Spleen (tissue), 11 donors: Measurements from ENCODE around the gene PBX1. TPM values are rescaled to one million over a fixed set of nuclear protein-coding genes. Genes with fewer than 3 reads are reported as not detected.

ENCODE experiments used
- DNase-seq: peaks from one replicate; pipeline ENCODE4 v3.0.0-alpha.2; 2020
- H3K27ac ChIP-seq, 8 donors: fragments of 200-600 bp; sonication (generic) in 7 of 8; 1 replicate in 4 of 8; 2 replicates in 4 of 8; pipeline versions ENCODE4 v1.5.0 to v1.8.0; 2016 to 2021; ENCODE audit warnings: inconsistent platforms in 4 of 8, mild to moderate bottlenecking in 4 of 8, moderate library complexity in 1 of 8
- H3K27me3 ChIP-seq, 7 donors: fragments of 200-600 bp; sonication (generic) in 6 of 7; replicated peaks in 1 of 7; 1 replicate in 4 of 7; 2 replicates in 3 of 7; pipeline versions ENCODE4 v1.5.0 to v1.8.0; 2016 to 2021; ENCODE audit warnings: inconsistent platforms in 3 of 7, mild to moderate bottlenecking in 1 of 7
- H3K36me3 ChIP-seq, 6 donors: fragments of 200-600 bp; sonication (generic) in 5 of 6; 1 replicate in 4 of 6; 2 replicates in 2 of 6; pipeline versions ENCODE4 v1.5.0 to v1.8.0; 2016 to 2021; ENCODE audit warnings: inconsistent platforms in 2 of 6
- H3K4me1 ChIP-seq, 6 donors: fragments of 200-600 bp; sonication (generic) in 5 of 6; 1 replicate in 3 of 6; 2 replicates in 3 of 6; pipeline versions ENCODE4 v1.5.0 to v1.8.0; 2016 to 2021; ENCODE audit warnings: inconsistent platforms in 3 of 6
- H3K4me3 ChIP-seq, 8 donors: fragments of 200-600 bp; sonication (generic) in 7 of 8; 1 replicate in 4 of 8; 2 replicates in 4 of 8; pipeline versions ENCODE4 v1.5.0 to v1.8.0; 2016 to 2021; ENCODE audit warnings: inconsistent platforms in 4 of 8, mild to moderate bottlenecking in 4 of 8, moderate library complexity in 2 of 8
- H3K9me3 ChIP-seq, 8 donors: fragments of 200-600 bp; sonication (generic) in 7 of 8; 1 replicate in 4 of 8; 2 replicates in 4 of 8; pipeline versions ENCODE4 v1.5.0 to v1.8.0; 2016 to 2021; ENCODE audit warnings: inconsistent platforms in 4 of 8
- CTCF ChIP-seq, 11 experiments: fragments of 200-600 bp in 7 of 11; fragments of 450-650 bp in 4 of 11; sonication (generic) in 4 of 11; IDR thresholded peaks in 8 of 11; conservative IDR thresholded peaks in 3 of 11; 1 replicate in 7 of 11; 2 replicates in 4 of 11; pipeline versions ENCODE4 v1.4.0 to v1.8.0; 2016 to 2021; ENCODE audit warnings: antibody characterized with exemption in 11 of 11, inconsistent platforms in 4 of 11, mild to moderate bottlenecking in 1 of 11
- POLR2A ChIP-seq, 3 donors: fragments of 450-650 bp; IDR thresholded peaks; one replicate each; pipeline ENCODE4 v1.5.1; 2017; ENCODE audit warnings: antibody characterized with exemption in 3 of 3, mild to moderate bottlenecking in 1 of 3
- POLR2AphosphoS5 ChIP-seq, 3 donors: sonication (generic); formaldehyde crosslinking; IDR thresholded peaks; one replicate each; pipeline ENCODE4 v1.5.1; 2017; ENCODE audit warnings: antibody characterized with exemption in 3 of 3
- WGBS, 5 donors: extraction: QIAGEN DNeasy Blood & Tissue Kit in 3 of 5; methylation state at CpG; one replicate each; pipeline versions ENCODE4 v1.1.5 to v1.1.7; 2013 to 2018; 5-methylcytosine and 5-hydroxymethylcytosine counted together
- intact Hi-C: fragments of 100-400 bp; cut with DNase I; formaldehyde crosslinking; loops from one replicate; pipeline ENCODE4 v1.15.0; 2023; ENCODE audit warnings: low total_unique reads
- polyA plus RNA-seq, 3 donors: library from polyadenylated mRNA; stranded (reverse); fragments of 200-250 nt; gene quantifications; one replicate each; pipeline ENCODE4 v1.2.1, GENCODE V29; 2013
- total RNA-seq, 7 donors: library from RNA; depleted of rRNA in 3 of 7; stranded (reverse); fragments of >200 nt in 3 of 7; fragmentation: NEBNext Ultra II Directional in 4 of 7; extraction: Animal tissue kit (Norgen Biotek cat#: 25700) in 4 of 7; gene quantifications; one replicate each; pipeline versions ENCODE4 v1.1.0 to v1.2.1, GENCODE V29; 2016 to 2021
- donor health status: healthy with polysubstance abuse.
- donor health status: DM: no; HTN: no; CAD: no; lungs with moderate emphysema.
- donor health status: DM: no; HTN: no; CAD: no.
- donor health status: Bipolar disorder and iron deficiency.
- donor health status: healthy.
- donor health status: DM: no; HTN: no; CAD: no.
- donor health status: DM: yes; HTN: yes; CAD: no.

PBX1 gene
- total and polyA plus RNA-seq, 10 donors: 3.4 to 79.5 (median 31.8) TPM

- intact Hi-C loops: no loop called here
Observed at GRCh38 chr1:164624400-164624799, 65.4 kb downstream of the PBX1 start.

GRCh38 chr1:164625004-164625617 lies 66.1 kb downstream of the PBX1 start:
- H3K27me3 ChIP-seq: no peaks in the 10 kb centered on the region
- WGBS, 5 donors: 12 to 24% (median 17%) methylated on average over 7 of the region's 7 CpGs
- DNase-seq: no peak
- H3K4me1 ChIP-seq: no peaks in the 10 kb centered on the region
- H3K27ac ChIP-seq: no peak overlapping the region
- H3K4me3 ChIP-seq: peak overlapping the region in 2 of 8 donors; percentile 11
- no peaks in the 10 kb centered on the region for H3K36me3 ChIP-seq
- intact Hi-C loops: no loop called here
- H3K9me3 ChIP-seq: no peaks in the 10 kb centered on the region
- TF ChIP-seq CTCF (IDR thresholded peaks at IDR 0.05 in 8 of 11, conservative IDR thresholded peaks at IDR 0.05 in 3 of 11): peak in 7 of 11 experiments; percentile 7 to 41 (median 32)
- no peak for TF ChIP-seq POLR2AphosphoS5 (IDR thresholded peaks at IDR 0.05)
- no peak for TF ChIP-seq POLR2A (IDR thresholded peaks at IDR 0.05)

More at GRCh38 chr1:164624400-164624799, 65.4 kb downstream of the PBX1 start:
- no peaks in the 10 kb centered on the region for H3K9me3 ChIP-seq
- no peak for DNase-seq
- TF ChIP-seq POLR2AphosphoS5 (IDR thresholded peaks at IDR 0.05): no peak
- TF ChIP-seq CTCF (IDR thresholded peaks at IDR 0.05 in 8 of 11, conservative IDR thresholded peaks at IDR 0.05 in 3 of 11): no peak
- TF ChIP-seq POLR2A (IDR thresholded peaks at IDR 0.05): no peak
- no peaks in the 10 kb centered on the region for H3K27me3 ChIP-seq
- H3K36me3 ChIP-seq: no peaks in the 10 kb centered on the region
- WGBS, 5 donors: 71 to 91% (median 83%) methylated on average over 1 of the region's 1 CpG
- H3K4me3 ChIP-seq: no peak overlapping the region
- no peak overlapping the region for H3K27ac ChIP-seq
- H3K4me1 ChIP-seq: peaks cover 0 to 5% (median 0%) of the 10 kb centered on the region in 6 donors

GRCh38 chr1:164628772-164629171 lies 69.8 kb downstream of the PBX1 start:
- Histone ChIP-seq H3K4me1 (no peaks in the 10 kb centered on the region), H3K9me3 (no peaks in the 10 kb centered on the region), H3K27me3 (no peaks in the 10 kb centered on the region), H3K36me3 (no peaks in the 10 kb centered on the region), H3K4me3 (no peak overlapping the region), H3K27ac (no peak overlapping the region)
- WGBS, 5 donors: 79 to 89% (median 82%) methylated on average over 7 of the region's 7 CpGs
- TF ChIP-seq CTCF (IDR thresholded peaks at IDR 0.05 in 8 of 11, conservative IDR thresholded peaks at IDR 0.05 in 3 of 11) (no peak), POLR2AphosphoS5 (IDR thresholded peaks at IDR 0.05) (no peak), POLR2A (IDR thresholded peaks at IDR 0.05) (no peak)
- no peak for DNase-seq
- intact Hi-C loops: no loop called here

- Histone ChIP-seq H3K4me1 (no peaks in the 10 kb centered on the region), H3K27ac (no peak overlapping the region), H3K27me3 (no peaks in the 10 kb centered on the region), H3K4me3 (no peak overlapping the region), H3K9me3 (no peaks in the 10 kb centered on the region), H3K36me3 (no peaks in the 10 kb centered on the region)
- intact Hi-C loops: no loop called here
- 62 to 87% (median 79%) methylated on average over 8 of the region's 8 CpGs for WGBS, 5 donors
- TF ChIP-seq CTCF (IDR thresholded peaks at IDR 0.05 in 8 of 11, conservative IDR thresholded peaks at IDR 0.05 in 3 of 11) (no peak), POLR2AphosphoS5 (IDR thresholded peaks at IDR 0.05) (no peak), POLR2A (IDR thresholded peaks at IDR 0.05) (no peak)
- DNase-seq: no peak
Observed at GRCh38 chr1:164629971-164630370, 71.0 kb downstream of the PBX1 start.
